Measurements from ENCODE around the gene FAM117A. TPM values are rescaled to one million over a fixed set of nuclear protein-coding genes. Genes with fewer than 3 reads are reported as not detected.

FAM117A gene
- total and polyA plus RNA-seq, 2 of the 4 experiments (the other 2 are of a cell fraction), result 0.72 to 3.4 TPM

DNA sequence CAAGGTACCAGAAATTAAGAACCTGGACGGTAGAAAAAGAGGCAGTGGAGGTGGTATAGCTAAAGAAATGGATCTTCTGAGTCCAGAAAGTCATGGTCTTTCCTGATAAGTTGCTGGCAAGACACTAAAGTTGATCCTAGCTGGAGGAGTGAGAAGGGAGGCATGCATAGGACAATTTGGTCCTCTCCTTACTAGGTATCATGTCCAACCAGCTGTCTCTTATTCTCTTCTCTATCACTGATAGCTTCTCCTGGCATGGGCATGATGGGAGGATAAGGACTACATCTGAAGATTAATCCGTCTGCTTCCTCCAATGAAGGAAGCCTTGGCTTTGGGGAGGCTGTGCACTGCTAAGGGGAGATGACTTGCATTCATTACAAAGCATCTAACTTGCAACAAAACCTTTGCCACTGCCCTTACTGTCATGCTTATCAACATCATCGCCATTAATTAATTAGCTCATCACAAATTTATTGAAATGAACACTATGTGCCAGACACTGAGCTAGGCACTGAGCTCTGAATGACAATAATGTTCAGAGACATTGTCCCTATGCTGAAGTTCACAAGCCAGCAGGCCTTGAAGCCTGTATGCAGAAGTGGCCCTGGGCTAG lies 3.1 kb upstream of the FAM117A start:
- H3K79me1 ChIP-seq (ENCODE audit: low read depth in 1 of 2, low read length in 2 of 2), result no peaks in the 10 kb centered on the region
- H3K4me3 ChIP-seq (ENCODE audit: insufficient read depth, low read depth, low read length), result no peak overlapping the region
- DNase-seq, result no peak
- no TSS peak for BruUV-seq (replicated peaks)
- H3K9me3 ChIP-seq (ENCODE audit: control insufficient read depth, insufficient read depth, low read length), result no peaks in the 10 kb centered on the region
- H3K18ac ChIP-seq (ENCODE audit: low read depth, low read length), result no peak overlapping the region
- intact Hi-C loops (cut with micrococcal nuclease), result no loop called here
- ATAC-seq (ENCODE audit: low read depth), result no peak
- no peak overlapping the region for H2AK9ac ChIP-seq (replicated peaks; ENCODE audit: low read depth, low read length, poor library complexity)
- H4K8ac ChIP-seq (ENCODE audit: low read depth in 2 of 2, low read length in 2 of 2), result no peak overlapping the region
- H3K14ac ChIP-seq (replicated peaks; ENCODE audit: low read depth, low read length), result no peak overlapping the region
- no peak overlapping the region for H3K4me2 ChIP-seq (ENCODE audit: low read depth, low read length)
- no peak overlapping the region for H3K27ac ChIP-seq (ENCODE audit: insufficient read depth, low read length)
- ChIA-PET CTCF (no interaction called here), POLR2A (ENCODE audit: unreplicated experiment) (no interaction called here)
- no peak overlapping the region for H3K4ac ChIP-seq (ENCODE audit: low read depth, low read length)
- no peak overlapping the region for H2BK20ac ChIP-seq (ENCODE audit: low read depth, low read length)
- H2AFZ ChIP-seq (replicated peaks; ENCODE audit: low read length, poor library complexity), result no peak overlapping the region
- no peak overlapping the region for H2AK5ac ChIP-seq (ENCODE audit: low read depth, low read length)
- H4K5ac ChIP-seq (ENCODE audit: low read depth, low read length), result no peak overlapping the region
- 25% methylated on average over 2 of the region's 3 CpGs; no CpG with 5 or more reads in 1 of the 2 experiments for WGBS, 2 experiments (ENCODE audit: extremely low coverage in 2 of 2, insufficient read length in 1 of 2)
- H3K36me3 ChIP-seq (ENCODE audit: control insufficient read depth, insufficient read depth, low read length), result no peaks in the 10 kb centered on the region
- TF ChIP-seq NFE2L2 (IDR thresholded peaks at IDR 0.05; ENCODE audit: low read depth, low read length) (no peak), POLR2A (IDR thresholded peaks at IDR 0.05; ENCODE audit: low read depth, low read length) (no peak), RFX5 (IDR thresholded peaks at IDR 0.05; ENCODE audit: low read depth, low read length) (no peak), MAZ (IDR thresholded peaks at IDR 0.05; ENCODE audit: borderline replicate concordance, low read depth, low read length) (no peak), MXI1 (IDR thresholded peaks at IDR 0.05; ENCODE audit: borderline replicate concordance, low read depth, low read length) (no peak), RAD21 (IDR thresholded peaks at IDR 0.05; ENCODE audit: low read length) (no peak), FOS (IDR thresholded peaks at IDR 0.05; ENCODE audit: low read depth, low read length) (no peak), SMC3 (IDR thresholded peaks at IDR 0.05; ENCODE audit: low read depth, low read length) (no peak), BHLHE40 (IDR thresholded peaks at IDR 0.05; ENCODE audit: low read depth, low read length) (no peak)
- TF ChIP-seq, protein P1, sequence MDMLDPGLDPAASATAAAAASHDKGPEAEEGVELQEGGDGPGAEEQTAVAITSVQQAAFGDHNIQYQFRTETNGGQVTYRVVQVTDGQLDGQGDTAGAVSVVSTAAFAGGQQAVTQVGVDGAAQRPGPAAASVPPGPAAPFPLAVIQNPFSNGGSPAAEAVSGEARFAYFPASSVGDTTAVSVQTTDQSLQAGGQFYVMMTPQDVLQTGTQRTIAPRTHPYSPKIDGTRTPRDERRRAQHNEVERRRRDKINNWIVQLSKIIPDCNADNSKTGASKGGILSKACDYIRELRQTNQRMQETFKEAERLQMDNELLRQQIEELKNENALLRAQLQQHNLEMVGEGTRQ (IDR thresholded peaks at IDR 0.05; ENCODE audit: low read depth, low read length), result no peak
- H2BK15ac ChIP-seq (ENCODE audit: low read depth, low read length), result no peak overlapping the region
- no peaks in the 10 kb centered on the region; the same call in 1 of the 2 replicates for H3K9me1 ChIP-seq (ENCODE audit: insufficient read depth, low read length)
- H3K4me1 ChIP-seq (ENCODE audit: control insufficient read depth, insufficient read depth, low read length), result no peaks in the 10 kb centered on the region
- no peak overlapping the region for H3K9ac ChIP-seq (ENCODE audit: low read depth, low read length)
- no peak overlapping the region for H3K56ac ChIP-seq (ENCODE audit: extremely low read depth, insufficient read depth, low read length)
- H3K23ac ChIP-seq (ENCODE audit: low read depth, low read length), result no peak overlapping the region
- H4K20me1 ChIP-seq (ENCODE audit: insufficient read depth, low read length), result no peaks in the 10 kb centered on the region
- in situ Hi-C loops (cut with MboI; ENCODE audit: low sequenced_read_pairs), result no loop called here
- H2BK120ac ChIP-seq (ENCODE audit: low read depth, low read length), result no peak overlapping the region
- peaks cover 20% of the 10 kb centered on the region for H3K27me3 ChIP-seq (ENCODE audit: control insufficient read depth, insufficient read depth, low read length)
- no peak overlapping the region for H4K91ac ChIP-seq (ENCODE audit: insufficient read depth, low read depth, low read length)
- no peak overlapping the region for H2BK5ac ChIP-seq (ENCODE audit: low read depth, low read length, poor library complexity, severe bottlenecking)
- dilution Hi-C loops (cut with HindIII; ENCODE audit: low sequenced_read_pairs, unreplicated experiment), result no loop called here
